ENCODE results near the gene SEZ6L.

GRCh38 chr22:26286091-26286820 lies 117.0 kb downstream of the SEZ6L start:
- TF ChIP-seq CTCF (IDR thresholded peaks at IDR 0.05; ENCODE audit: insufficient read depth, low read depth, low read length) (no peak), EZH2 (IDR thresholded peaks at IDR 0.05; ENCODE audit: insufficient read depth, low read length) (no peak)
